RCC 7860 (cell line): ENCODE measurements around the gene NAP1L5.

ENCODE experiments used
- DNase-seq: peaks from one replicate; pipeline ENCODE4 v3.0.0-alpha.2; 2015; ENCODE audit warnings: low spot score
- FAIRE-seq: peaks from 2 replicates; lab custom pipeline; 2012; peaks lifted over from hg19 to GRCh38; lab: Jason Lieb, UNC

The NAP1L5 gene

DNA sequence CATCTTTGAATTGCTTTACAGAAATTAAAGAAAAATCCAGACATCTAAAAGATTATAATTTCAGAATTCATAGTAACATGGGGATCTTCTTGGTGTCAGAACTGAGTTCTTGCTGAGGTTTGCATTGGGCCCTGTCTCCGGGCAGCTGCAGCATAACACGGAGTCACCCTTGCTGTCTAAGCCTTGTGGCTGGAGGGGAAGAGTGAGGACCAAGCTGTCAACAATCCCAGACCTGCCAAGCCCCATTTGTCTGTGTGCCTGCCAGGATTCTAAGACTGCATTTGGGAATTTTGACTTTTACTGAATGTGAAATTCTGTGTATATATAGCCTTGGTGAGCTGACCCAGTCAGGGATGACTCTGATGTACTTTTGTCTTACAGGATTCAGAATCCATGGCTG, 25.2 kb upstream of the NAP1L5 start:
- FAIRE-seq: no peak
- DNase-seq: no peak

DNA sequence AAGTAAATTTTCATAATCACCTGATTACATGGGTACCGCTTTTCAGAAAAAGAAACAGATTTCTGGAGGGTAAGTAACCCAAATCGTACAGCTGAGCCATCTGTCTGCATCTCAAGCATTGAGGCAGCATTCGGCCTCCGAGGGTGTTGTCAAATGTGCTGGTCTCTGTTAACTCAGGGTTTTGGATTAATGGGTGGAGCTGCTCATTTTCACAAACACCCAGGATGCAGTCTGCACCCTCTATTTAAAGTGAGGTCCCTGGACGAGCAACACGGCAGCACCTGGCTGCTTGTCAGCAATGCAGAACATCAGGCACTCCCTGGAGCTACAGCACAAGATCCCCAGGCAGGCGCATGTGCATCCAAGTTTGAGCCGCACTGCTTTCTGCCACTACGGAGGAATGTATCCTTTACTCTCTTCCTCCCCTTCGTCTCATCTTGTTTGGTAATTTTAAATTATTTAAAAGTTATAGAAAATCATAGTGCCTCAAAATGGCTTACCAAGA, 24.7 kb upstream of the NAP1L5 start:
- FAIRE-seq (no peak), DNase-seq (no peak)

DNA sequence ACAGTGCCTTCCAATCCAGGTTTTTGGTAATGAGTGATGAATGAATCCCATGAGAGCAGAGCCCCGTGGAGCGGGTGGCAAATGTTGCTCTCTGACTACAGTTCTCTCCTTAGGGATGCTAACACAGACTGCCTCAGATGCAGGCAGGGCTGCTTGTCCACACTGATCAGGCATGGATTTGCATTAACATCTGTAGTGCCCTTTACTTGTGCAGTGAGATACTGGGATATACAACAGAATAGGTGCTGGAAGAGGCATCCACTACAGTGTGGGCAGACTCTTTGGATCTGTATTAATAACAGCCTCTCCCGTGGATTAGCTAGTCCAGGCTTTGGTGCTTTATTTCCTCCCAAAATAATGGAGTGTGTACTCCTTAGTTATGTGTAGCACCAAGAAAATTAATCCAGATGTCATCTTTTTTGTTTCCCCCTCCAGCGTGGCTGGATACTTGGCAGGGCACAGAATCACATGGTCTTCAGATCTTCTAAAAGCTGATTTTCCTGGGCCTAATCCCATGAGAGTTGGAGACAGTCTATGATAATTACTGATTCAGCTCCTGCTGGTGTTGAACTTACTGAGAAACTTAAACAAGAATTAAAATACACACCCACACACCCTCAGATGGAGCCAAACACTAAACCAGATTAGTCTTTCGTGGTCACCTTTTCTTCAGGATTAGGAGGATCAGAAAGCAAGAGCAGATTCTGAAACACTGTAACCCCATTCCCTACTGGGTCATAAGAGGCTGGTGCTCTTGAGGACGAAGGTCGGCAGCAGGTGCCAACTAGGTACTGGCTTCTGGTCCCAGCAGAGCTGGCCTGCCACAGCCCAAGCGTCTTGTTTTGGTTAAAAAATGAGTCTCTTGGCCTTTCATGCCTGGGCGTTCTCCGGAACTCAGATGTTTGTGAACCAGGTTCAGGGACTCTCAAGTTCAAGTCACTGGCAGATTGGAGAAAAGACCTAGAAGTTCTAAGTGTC, 23.1 kb upstream of the NAP1L5 start:
- no peak for DNase-seq
- FAIRE-seq: no peak

DNA sequence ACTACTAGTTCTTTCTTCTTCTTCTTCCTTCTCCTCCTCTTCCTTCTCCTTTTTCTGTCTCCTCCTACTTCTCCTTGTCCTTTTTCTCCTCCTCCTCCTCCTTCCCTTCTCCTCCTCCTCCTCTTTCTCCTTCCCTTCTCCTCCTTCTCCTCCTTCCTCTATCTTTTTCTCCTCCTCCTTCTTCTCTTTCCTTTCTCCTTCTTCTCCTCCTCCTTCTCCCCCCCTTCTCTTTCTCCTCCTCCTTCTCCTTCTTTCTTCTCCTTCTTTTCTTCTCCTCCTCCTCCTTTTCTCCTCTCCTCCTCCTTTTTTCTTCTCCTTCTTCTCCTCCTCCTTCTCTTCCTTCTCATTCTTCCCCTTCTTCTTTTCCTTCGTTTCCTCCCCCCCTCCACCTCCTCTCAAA, 21.8 kb upstream of the NAP1L5 start:
- FAIRE-seq: no peak
- no peak for DNase-seq

DNA sequence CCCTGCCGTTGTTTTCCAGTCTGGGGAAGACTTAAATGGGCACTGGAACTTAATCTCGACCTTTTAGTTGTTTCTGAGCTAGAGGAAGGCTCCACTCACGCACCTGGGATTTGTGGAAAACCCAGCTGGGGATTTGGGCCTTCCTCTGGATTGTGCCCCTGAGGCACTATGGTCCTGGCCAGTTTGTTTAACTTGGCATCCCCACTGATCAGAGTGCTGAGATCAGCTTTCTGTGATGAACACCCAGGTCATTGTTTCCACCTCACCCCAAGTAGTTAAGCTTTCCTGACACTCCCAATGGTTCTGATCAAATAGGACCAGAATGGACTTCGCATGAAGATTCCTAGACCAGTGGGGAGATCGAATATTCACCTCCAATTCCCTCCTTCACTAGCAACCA, 20.5 kb upstream of the NAP1L5 start:
- FAIRE-seq: no peak
- DNase-seq: no peak

DNA sequence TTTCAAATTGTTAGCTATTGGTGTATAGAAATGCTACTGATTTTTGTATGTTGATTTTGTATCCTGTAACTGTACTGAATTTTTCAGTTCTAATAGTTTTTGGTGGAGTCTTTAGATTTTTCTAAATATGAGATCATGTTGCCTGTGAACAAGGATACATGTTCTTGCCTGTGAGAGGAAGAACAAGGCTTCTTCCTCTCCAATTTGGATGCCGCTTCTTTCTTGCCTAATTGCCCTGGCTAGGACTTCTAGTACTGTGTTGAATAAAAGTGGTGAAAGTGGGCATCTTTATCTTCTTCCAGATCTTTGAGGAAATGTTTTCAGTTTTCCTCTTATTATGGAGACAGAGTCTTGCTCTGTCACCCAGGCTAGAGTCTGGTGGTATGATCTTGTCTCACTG, 16.2 kb upstream of the NAP1L5 start:
- FAIRE-seq: no peak

DNA sequence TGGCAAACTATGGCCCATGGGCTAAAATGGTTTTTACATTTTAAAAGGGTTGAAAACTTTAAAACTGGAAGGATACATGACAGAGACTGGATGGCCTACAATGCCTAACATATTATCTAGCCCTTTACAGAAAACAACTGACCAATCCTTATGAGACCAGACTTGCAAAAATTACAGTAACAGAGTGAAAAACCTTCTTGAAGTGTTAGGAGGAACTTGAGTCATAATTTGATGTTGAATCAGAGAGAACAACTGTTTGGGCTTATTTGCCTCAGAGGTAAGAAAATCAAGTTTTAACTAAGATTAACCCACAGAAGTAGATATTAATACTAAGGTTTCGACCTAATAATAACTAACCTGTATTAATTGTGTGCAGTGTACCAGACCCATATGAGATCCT, 12.4 kb upstream of the NAP1L5 start:
- FAIRE-seq (no peak), DNase-seq (no peak)

More for the DNA sequence above, 16.2 kb upstream of the NAP1L5 start:
- DNase-seq: no peak

DNA sequence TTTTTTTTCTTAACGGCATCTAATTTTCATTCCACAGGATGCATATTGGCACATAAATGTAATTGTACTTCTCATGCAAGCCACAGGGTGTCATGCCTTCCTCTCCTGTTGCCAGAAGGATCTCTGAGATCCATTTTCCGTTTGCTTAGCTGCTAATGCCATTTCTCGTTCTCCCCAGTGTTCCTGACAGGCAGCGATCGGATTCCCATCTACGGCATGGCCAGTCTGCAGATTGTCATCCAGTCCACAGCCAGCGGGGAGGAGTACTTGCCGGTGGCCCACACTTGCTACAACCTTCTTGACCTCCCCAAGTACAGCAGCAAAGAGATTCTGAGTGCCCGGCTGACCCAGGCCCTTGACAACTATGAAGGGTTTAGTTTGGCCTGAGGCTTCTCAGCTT, 8.9 kb upstream of the NAP1L5 start:
- FAIRE-seq (no peak), DNase-seq (peak; percentile 23)

DNA sequence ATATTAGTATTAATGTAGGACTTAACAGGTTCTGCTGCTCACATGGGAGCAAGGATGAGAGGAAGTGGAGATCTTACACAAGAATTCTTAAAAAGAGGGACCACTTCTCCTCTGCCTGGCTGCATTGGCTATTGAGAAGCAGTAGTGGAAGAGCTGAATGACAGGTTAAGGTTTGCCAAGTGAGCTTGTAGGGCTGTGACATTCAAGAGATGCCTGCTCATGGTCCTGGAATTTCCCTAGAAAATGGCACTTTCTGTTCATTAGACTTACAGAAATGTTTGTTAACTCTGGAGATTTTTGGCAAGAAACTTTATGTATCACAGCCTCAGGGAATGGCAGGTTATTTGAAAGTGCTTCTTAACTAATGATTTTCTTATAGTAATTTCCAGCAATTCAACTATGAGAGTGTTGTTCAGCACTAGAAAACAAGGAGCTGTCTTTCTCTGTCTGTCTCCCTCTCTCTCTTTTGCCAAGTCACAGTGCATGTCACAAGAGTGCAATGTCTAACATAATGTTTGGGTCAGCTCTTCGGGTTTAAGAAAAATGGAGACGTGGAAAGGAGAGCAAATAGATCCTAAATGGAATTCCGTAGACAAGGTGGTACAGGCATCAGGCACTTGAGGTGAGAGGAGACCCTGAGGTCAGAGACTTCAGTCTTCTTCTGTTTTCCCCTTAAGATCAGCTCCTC, 8.3 kb upstream of the NAP1L5 start:
- DNase-seq (no peak), FAIRE-seq (no peak)

DNA sequence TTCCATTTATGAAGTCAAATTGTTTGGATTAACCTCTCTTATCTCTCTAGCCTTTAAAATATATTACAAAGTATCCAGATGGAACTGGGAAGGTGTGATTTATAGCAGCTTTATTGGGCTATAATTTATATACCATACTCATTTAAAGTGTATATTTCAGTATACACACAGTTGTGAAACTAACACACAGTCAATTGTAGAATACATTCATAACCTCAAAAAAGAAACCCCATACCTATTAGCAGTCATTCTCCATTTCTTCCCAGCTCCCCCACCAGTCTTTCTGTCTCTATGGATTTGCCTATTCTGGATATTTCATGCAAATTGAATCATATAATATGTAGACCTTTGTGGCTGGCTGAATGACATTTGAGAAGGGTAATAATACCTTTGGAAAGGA, 7.6 kb upstream of the NAP1L5 start:
- no peak for FAIRE-seq

DNA sequence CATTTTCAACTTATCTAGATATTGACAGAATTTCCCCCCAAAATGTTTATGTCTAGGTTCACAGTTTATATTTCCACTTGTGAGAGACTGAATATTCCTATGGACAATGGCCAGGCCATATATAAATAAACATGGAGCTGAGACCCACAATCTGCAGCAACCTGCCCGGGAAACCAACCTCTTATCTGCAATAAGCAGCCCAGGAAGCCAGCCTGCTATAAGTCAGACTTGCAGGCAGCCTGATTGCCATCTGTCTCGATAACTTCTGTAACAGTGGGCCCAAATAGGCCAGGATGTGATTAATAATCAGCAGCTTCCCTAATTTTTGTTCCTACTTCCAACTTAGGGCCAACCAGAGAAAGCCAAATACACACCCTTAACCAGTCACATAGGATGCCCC, 5.2 kb upstream of the NAP1L5 start:
- DNase-seq: no peak

More for the DNA sequence above, 7.6 kb upstream of the NAP1L5 start:
- no peak for DNase-seq

DNA sequence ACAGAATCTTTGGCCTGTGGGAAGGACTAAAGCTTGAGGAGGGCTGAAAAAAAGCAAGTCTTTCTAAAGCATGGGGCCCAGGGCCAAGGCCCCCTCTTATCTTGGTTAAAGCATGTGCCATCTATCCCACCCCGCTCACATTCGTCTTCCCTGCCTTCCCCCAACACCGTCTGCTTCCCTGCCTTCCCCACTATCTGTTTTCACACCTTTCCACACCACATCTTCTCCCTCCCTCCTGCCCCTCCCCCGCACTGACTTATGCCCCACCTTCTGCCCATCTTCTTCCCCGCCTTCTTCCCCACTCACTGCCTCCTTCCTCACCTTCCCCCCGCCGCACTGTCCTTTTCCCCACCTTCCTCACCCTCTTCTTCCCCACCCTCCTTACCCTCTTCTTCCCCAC, 890 bp upstream of the NAP1L5 start:
- DNase-seq (no peak), FAIRE-seq (no peak)

More for the DNA sequence above, 5.2 kb upstream of the NAP1L5 start:
- no peak for FAIRE-seq

DNA sequence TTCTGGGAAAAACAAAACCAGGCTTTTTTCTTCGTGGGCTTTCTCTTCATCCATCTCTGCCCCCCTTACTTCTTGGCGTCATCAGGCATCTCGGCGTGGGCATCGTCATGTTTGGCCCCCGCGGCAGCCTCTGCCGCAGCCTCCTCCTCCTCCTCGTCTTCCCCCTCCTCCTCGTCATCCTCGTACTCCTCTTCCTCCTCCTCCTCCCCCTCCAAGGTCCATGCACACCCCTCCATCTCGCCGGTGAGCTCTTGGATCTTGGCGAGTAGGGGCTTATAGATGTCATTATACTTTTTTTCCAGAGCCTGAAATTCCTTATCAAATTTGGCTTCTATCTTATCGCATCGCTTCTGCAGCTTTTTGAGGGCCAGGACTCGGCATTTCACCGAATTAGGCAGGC, 488 bp downstream of the NAP1L5 start:
- DNase-seq: no peak
- no peak for FAIRE-seq

DNA sequence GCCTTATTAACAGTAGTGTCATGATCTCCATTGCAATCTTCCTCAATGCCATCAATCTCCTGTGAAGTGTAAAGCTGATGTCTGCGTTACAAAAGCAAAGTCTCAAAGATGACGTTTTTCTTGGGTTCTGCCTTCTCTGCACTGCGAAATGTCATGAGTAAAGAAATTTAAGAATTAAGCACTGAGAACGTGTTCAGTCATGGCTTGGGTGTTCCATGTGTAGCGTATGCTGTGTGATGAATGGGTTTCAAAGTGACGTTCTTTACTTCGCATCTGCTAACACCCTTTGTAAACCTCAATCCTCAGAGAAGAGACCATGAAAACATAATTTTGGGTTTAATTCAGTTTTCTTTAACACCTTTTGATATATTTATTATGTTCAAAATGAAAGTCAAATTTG, 999 bp downstream of the NAP1L5 start:
- DNase-seq (no peak), FAIRE-seq (no peak)

DNA sequence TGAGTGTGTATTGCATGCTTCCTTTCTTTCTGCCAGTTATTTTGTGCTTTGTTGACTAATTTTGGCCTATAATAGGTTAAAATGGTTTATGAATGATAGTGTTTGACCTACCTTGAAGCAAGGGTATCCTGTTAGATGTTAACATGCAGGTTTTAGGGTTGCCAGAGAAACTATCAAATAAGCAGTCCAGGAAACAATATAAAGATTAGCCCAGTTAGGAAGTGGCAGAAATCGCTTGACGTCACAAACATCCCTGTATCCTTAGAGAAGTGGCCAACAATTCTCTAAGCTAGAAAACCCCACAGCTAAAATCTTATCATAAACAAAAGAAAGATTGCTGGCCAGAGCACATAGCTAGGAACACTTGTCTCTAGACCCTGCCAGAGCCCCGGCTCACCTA, 3.8 kb downstream of the NAP1L5 start:
- FAIRE-seq (no peak), DNase-seq (no peak)

DNA sequence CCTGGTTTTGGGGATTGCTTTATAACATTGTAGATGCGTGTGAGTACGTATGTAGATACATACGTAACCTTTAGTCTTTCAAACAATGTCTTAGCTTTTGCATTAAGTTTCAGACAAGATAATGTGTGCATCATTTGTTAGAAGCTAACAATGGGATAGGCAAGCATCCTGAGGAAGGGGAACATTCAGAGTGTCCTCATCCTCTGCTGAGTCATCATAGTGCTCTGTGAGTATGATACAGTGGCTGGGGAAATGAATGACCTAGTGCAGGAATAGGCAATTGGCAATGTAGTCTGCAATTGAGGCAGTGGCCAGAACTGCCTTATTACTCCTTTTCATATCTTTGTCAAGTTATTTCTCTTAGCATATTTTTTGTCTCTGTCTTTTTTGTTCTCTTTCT, 7.3 kb downstream of the NAP1L5 start:
- DNase-seq: peak; percentile 40
- FAIRE-seq: peak; percentile 35

DNA sequence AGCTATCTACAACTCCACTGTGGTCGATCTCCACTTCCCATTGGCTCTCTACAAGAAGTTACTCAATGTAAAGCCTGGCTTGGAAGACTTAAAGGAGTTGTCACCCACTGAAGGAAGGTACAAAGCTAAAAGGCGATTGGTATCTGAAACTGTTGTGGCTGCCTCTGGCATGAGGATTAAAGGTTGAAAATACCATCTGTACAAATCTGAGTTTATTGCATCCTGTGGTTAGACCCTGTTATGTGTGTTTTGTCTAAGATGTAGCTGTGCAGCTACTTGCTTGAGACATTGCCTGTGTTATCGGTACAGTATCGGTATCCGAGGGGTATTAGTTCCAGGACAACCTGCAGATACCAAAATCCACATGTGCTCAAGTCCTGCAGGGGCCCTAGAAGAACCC, 16.4 kb downstream of the NAP1L5 start:
- FAIRE-seq: no peak
- no peak for DNase-seq

DNA sequence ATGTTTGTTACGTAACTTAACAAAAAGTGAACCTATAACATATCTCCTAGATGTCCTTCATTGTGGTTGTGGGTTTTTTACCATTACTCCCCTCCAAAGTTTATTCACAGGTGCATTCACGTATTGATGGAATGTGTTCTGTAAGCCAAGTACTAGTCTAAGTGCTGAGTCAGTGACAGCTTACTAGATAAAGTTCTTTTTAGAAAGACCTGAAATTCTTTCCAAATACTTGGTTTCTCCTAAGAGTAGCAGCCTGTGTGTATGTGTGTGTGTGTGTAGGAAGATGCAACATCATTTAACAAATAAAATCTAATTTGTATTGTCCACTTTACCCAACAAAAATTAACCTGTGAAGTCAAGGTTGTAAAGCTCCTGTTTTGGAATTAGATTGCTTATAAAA, 22.1 kb downstream of the NAP1L5 start:
- no peak for DNase-seq
- FAIRE-seq: no peak

DNA sequence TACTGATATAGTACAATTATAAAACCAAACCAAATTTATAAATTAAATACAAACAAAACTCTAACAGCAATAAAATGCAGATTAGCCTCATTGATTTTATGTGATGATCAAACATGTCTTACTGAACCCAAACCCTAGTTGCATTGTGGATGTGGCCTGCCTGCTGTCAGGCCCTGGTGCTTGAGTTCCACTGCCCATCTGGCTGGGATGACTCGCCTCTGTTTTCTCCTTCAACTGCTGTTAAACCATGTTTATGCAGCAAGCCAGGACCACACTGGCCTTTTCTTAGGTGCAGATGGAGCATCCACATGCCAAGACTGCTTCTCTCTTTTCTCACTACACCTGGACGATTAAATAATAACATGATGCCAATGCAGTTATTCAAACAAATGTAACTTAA, 22.6 kb downstream of the NAP1L5 start:
- FAIRE-seq: no peak
- DNase-seq: no peak

DNA sequence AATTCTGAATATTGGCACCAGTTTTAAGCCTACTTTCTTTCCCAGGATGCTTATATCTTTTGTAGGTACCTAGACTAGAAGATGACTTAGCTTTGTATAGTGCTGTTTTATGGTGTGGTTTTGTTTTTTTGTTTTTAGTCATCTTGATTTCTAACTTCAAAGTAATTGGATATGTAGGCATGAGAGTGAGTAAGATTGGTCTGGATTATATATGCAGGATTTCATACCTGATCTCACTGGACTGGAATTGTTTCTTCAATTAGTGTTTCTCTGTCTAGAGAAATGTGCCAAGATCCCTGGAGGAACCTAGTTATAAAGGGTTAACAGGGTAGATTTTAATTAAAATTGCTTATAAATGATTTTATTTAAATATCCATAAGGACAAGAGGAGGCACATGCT, 23.1 kb downstream of the NAP1L5 start:
- FAIRE-seq (no peak), DNase-seq (no peak)

DNA sequence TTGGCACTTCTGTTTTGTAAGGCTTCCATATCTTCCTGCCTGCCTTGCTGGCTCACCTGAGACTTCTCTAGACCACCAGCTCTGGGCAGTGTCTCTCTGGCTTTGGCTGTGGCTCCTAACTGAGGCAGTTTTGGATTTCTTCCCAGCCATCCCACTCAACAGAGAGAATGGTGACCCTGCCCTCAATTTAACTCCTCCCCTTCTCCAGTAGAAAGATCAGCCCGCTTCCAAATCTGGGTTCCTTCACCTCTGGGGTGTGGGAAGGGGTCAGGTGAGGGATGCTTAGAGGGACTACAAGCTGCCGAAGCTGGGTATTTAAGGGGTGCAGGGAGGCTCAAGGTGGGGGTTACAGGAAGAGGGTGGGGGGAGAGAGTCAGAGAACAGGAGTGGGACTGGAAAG, 23.7 kb downstream of the NAP1L5 start:
- no peak for FAIRE-seq
- DNase-seq: no peak

DNA sequence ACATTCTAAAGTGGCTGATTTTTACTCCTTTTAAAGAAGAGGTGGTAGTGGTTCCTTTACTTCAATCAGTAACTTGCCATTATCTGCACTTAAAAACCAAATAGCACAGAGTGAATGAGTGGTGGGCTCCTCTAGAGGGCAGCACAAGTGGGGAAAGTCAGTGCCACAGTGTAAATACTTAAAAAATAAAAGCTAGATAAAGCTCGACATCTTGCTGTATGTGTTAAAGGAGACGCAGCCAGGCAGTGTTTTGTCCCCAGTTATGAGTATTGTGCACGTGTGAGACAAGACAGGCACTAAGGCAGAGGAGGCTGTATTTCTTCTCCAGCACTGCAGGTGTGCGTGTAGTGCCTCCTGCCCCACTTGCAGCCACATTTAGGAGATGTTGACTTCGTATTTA, 24.6 kb downstream of the NAP1L5 start:
- no peak for DNase-seq
- no peak for FAIRE-seq
